T-helper 2 cell treated with Interferon-gamma antibody and Interleukin-4, amounts not matched to agents 100 ng/mL and 5 ng/mL, for 36 hours (primary cell): Measurements from ENCODE around the gene PTPRC. TPM values are rescaled to one million over a fixed set of nuclear protein-coding genes. Genes with fewer than 3 reads are reported as not detected.

Experiments used
- intact Hi-C: fragments of 100-400 bp; cut with micrococcal nuclease; formaldehyde crosslinking; loops from one replicate; pipeline ENCODE4 v1.15.1; 2023
- total RNA-seq: library from RNA; stranded (reverse); gene quantifications from 2 replicates; pipeline ENCODE4 v1.2.3, GENCODE V29; 2022

PTPRC gene
- total RNA-seq, 1 donor from 2014 or later, result 552 TPM

GRCh38 chr1:198788561-198789064 is 149.8 kb downstream of the PTPRC start:
- intact Hi-C loops, result no loop called here

DNA sequence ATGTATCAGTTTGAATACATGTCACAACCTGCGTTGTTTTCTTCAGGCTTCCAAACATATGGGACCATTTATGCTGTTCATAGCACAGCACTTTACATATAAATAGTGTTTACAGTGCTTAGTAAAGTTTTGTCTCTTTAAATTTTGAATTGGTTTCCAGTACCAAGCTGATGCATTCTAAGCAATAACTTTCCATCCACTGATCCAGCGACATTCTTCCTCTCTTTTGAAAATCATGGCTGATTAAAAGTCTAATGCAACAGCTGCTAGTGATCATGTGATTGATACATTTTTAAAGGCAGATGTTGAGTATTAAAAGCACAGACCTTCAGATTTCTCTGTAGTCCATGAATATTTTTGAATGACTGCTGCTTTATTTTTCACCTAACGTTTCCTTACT is 154.9 kb downstream of the PTPRC start:
- intact Hi-C loops, result no loop called here

- intact Hi-C loops, result no loop called here
These were observed 155.7 kb downstream of the PTPRC start for GRCh38 chr1:198794498-198794897.

DNA sequence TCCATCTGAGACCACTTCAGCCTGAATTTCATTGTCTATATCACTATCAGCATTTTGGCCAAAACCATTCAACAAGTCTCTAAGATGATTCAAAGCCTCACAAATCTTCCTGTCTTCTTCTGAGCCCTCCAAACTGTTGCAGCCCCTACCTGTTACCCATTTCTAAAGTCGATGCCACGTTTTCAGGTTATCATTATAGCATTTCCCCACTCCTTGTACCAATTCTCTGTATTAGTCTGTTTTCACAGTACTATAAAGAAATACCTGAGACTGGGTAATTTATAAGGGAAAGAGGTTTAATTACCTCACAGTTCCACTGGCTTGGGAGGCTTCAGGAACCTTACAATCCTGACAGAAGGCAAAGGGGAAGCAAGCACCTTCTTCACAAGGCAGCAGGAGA is 158.8 kb downstream of the PTPRC start:
- intact Hi-C loops, result no loop called here

DNA sequence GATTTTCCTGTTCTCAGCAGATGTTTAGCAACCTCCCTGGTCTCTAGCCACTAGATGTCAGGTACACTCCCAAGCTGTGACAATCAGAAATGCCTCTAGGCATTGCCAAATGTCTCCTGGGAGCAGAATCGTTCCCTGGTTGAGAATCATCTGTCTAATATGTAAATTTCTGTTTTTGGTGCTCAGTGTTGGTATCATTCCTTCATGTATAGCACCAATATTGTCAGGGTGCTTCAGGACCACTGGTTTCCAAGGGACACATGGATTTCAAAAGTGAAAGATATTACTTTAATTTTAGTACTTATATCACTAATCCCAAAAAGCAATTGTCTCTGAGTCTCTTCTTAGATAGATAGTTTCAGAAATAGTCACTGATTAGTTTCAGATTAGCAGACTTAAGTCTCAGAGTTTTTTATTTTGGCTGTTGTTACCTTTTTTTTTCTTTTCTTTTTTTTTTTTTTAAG is 160.1 kb downstream of the PTPRC start:
- intact Hi-C loops, result no loop called here

GRCh38 chr1:198805498-198806151 is 166.8 kb downstream of the PTPRC start:
- intact Hi-C loops, result no loop called here

DNA sequence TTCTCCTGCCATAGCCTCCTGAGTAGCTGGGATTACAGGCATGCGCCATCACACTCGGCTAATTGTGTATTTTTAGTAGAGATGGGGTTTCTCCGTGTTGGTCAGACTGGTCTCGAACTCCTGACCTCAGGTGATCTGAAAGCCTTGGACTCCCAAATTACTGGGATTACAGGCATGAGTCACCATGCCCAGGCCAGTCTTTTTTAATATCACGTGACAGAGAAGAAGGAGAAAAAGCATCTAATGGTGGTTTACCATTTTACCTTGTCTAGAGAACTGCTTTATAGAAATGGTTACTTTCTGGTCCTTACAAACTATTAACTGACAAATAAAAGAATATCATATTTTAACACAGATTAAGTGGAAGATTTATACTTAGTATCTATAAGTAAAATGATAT is 168.0 kb downstream of the PTPRC start:
- intact Hi-C loops, result no loop called here

Other genes starting within 250 kb of the PTPRC start
- gene ATP6V1G3, start 98.4 kb upstream of the PTPRC start, total RNA-seq, result not detected in 2 replicates